ENCODE data around the gene NXPH2.

NXPH2 gene

DNA sequence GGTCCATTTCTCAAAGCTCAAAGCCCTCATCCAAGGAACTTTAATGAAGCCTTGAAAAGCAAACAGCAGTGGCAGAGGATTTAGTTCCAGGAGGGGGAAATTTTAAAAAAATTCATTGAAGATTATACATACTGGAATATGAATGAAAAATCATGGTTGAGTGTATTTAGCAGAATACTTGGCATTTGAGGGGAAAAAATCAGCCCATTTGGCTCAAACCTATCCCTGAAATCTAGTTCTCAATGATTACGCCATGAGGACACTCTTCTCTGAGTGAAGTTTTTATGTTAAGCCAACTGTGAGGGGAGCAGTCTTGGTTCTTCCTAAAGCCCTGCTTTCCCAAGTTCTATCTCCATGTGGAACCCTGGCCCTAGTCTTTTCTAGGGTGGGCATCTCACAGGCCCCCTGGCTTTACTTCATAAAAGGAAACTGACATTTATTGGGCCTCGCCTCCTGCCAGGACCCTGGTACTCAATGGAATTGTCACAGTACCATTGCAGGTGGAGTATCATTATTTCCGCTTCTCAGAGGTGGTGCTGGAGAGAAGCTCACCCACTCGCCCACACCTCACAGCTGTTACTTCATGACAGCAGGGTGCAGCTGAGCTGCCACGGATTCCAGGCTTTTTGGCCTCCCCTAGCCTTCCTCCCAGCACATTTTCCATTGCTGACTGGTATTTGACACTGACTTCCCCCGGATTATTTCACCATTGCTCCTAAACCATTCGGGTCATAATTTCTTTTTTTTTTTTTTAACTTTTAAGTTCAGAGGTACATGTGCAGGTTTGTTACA lies 56.8 kb downstream of the NXPH2 start:
- FAIRE-seq, result no peak

DNA sequence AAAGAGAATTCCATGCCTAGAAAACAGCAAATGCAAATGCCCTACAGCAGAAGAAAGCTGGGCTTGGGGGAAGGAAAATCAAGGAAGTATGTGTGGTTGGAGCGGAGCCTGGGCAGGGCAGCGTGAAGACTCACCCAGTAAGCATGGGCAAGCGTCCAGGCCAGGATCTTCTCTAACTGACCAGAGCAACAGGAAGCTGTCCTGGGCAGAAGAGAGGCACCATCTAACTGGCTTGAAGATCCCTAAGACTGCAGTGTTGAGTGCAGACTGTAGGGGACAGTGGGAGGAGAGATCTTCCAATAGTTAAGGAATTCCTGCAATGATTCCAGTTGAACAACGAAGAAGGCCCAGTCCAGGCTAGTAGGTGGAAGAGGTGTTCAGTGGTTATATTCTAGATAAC lies 57.9 kb downstream of the NXPH2 start:
- no peak for TF ChIP-seq TAF1 (IDR thresholded peaks at IDR 0.05; ENCODE audit: borderline replicate concordance, low read depth, low read length)
- TF ChIP-seq POLR2AphosphoS5 (IDR thresholded peaks at IDR 0.05; ENCODE audit: low read depth, low read length), result no peak
- no peak for TF ChIP-seq POLR2A (IDR thresholded peaks at IDR 0.05; ENCODE audit: low read depth, low read length)
- FAIRE-seq, result no peak
- DNase-seq (ENCODE audit: insufficient read length), result no peak

More for the DNA sequence above, 56.8 kb downstream of the NXPH2 start:
- TF ChIP-seq TAF1 (IDR thresholded peaks at IDR 0.05; ENCODE audit: borderline replicate concordance, low read depth, low read length) (no peak), POLR2AphosphoS5 (IDR thresholded peaks at IDR 0.05; ENCODE audit: low read depth, low read length) (no peak), POLR2A (IDR thresholded peaks at IDR 0.05; ENCODE audit: low read depth, low read length) (no peak)
- no peak for DNase-seq (ENCODE audit: insufficient read length)

DNA sequence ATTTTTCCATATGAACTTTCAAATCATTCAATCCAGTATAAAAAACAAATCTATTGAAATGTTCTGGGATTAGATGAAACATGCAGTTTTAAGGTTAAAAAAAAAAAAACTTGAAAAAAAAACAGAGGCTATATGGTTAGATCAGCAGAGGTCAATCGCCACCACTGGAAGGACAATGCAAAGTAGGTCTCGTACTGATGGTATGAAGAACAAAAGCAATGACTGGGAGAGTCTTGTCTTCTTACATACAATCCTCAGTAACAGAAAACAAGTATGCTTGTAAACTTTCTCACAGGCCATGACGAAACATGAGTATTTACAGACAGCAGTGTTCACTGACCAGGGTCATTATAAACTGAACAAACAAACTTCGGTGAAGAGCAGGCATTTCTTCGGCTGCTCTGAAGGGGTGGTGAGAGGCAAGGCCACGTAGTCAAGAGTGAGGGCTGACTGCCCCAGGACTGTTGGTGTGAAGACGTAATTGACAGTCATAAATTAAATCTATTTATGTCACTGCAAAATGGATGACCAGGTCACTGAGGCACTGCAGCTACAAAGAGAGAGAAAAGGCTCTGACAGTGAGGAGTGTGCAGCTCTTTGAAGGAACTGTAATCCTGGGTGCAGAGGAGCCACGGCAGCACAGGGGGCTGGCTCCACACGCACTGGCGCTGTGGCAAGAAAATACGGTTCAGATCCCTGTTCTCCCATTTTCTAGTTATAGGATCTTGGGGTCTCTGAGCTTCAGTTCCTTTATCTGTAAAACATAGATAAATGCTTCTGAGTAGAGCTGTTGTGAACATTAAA lies 60.0 kb downstream of the NXPH2 start:
- FAIRE-seq, result no peak
- TF ChIP-seq POLR2A (IDR thresholded peaks at IDR 0.05; ENCODE audit: low read depth, low read length) (no peak), TAF1 (IDR thresholded peaks at IDR 0.05; ENCODE audit: borderline replicate concordance, low read depth, low read length) (no peak), POLR2AphosphoS5 (IDR thresholded peaks at IDR 0.05; ENCODE audit: low read depth, low read length) (no peak)
- no peak for DNase-seq (ENCODE audit: insufficient read length)

DNA sequence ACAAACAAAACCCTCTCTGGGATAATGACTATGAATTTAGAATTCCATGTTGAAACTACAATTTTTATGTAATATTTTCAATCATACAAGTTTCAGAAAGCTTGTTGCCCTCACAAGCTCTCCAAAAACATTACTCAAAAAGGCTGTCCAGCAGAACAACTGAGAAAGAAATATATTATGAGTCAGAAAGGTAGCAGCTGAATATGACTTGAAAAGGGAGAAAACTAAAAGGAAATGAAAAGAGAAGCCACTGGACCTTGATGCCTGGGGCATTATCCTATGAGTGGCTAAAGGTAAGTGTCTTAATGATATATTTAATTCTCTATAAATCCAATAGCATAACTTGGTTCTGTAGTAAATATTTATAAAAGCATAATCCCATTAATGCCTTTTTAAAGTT lies 61.8 kb downstream of the NXPH2 start:
- TF ChIP-seq TAF1 (IDR thresholded peaks at IDR 0.05; ENCODE audit: borderline replicate concordance, low read depth, low read length), result no peak
- TF ChIP-seq POLR2A (IDR thresholded peaks at IDR 0.05; ENCODE audit: low read depth, low read length), result no peak
- no peak for TF ChIP-seq POLR2AphosphoS5 (IDR thresholded peaks at IDR 0.05; ENCODE audit: low read depth, low read length)
- no peak for FAIRE-seq
- DNase-seq (ENCODE audit: insufficient read length), result no peak

DNA sequence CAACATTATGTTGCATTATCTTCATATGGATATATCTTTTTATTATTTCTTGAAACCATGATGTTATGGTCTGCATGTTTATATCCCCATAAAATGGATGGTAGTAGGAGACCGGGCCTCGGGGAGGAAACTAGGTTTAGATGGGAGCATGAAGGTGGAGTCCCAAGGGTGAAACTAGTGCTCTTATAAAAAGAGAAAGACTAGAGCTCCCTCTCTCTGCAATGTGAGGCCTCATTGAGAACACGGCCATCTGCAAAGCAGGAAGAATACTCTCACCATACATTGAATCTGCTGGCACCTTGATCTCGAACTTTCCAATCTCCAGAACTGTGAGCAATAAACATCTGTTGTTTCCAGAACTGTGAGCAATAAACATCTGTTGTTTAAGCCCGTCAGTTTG lies 64.0 kb downstream of the NXPH2 start:
- peak; percentile 65 for FAIRE-seq
- TF ChIP-seq POLR2AphosphoS5 (IDR thresholded peaks at IDR 0.05; ENCODE audit: low read depth, low read length), result no peak
- no peak for TF ChIP-seq TAF1 (IDR thresholded peaks at IDR 0.05; ENCODE audit: borderline replicate concordance, low read depth, low read length)
- no peak for TF ChIP-seq POLR2A (IDR thresholded peaks at IDR 0.05; ENCODE audit: low read depth, low read length)
- no peak for DNase-seq (ENCODE audit: insufficient read length)

DNA sequence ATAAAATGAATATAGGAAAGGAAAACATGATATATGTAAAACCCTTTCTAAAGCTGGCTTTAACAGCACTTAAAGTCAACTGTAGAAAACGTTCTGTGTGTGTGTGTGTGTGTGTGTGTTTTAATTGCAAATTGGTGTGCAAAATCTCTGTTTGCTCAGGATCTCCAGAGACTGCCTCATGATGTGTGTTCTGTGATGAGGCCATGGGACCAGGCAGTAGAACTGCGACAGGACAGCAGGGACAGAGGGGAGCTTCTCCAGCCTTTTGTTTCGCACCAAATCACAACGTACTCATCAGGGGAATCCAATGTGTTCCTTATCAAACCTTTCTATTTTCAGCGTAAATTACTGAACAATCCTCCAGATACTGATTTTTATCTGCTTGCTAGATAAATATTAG lies 66.7 kb downstream of the NXPH2 start:
- no peak for TF ChIP-seq POLR2AphosphoS5 (IDR thresholded peaks at IDR 0.05; ENCODE audit: low read depth, low read length)
- no peak for TF ChIP-seq TAF1 (IDR thresholded peaks at IDR 0.05; ENCODE audit: borderline replicate concordance, low read depth, low read length)
- no peak for TF ChIP-seq POLR2A (IDR thresholded peaks at IDR 0.05; ENCODE audit: low read depth, low read length)
- no peak for DNase-seq (ENCODE audit: insufficient read length)
- FAIRE-seq, result no peak

DNA sequence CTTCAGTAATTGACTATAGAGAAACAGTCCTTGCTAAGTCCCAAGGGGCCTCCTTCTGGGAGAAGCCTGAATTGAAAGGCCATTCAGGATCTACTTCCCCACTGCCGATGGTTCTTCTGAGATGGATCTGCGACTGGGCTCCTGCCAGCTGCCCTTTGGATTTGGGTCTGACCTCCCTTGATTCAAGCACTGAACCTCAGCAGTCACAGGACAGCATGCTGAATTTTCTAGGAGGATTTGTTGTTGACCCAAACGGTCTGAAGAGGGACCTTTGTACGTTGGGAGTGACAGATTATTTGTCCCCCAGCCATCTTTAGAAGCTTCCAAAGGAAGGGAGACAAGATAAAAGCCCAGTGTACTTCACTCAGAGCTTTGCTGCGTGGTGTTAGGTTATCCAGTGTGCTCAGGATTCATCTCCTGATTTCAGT lies 67.1 kb downstream of the NXPH2 start:
- FAIRE-seq (no peak), DNase-seq (ENCODE audit: insufficient read length) (no peak)
- TF ChIP-seq POLR2A (IDR thresholded peaks at IDR 0.05; ENCODE audit: low read depth, low read length), result no peak
- no peak for TF ChIP-seq TAF1 (IDR thresholded peaks at IDR 0.05; ENCODE audit: borderline replicate concordance, low read depth, low read length)
- no peak for TF ChIP-seq POLR2AphosphoS5 (IDR thresholded peaks at IDR 0.05; ENCODE audit: low read depth, low read length)

DNA sequence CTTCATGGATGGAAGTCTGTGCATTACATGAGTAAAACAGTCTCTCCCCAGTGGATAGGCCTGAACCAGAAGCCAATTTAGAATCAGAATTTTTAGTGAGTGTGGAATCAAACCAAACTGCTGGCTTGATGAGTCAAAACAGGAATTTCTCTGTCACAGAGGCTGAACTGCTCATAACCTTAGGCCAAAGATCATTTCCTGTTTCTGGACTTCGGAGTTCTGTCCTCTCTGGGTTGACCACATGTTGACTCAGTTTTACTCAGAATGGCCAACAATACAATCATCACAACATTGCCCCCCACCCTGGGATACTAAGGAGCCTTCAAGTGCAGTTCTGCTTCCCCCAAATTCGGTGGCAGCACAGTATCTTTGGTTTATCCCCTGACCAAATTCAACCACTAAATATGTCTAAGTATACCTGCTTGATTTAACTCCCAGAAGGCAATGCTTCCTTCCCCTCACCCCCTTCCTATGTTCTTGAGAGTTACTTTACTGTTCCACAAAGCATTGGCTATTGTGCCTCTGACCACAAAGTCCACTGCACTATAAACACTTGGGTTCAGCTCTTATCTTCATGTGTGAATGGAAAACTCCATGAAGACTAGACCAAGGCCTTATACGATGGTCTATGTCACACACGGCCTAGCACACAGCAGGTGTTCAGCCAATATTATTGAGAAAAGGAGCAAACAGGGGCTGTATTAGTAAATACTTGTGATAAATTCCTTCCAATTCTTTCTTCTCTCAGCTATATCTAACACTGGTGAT lies 67.8 kb downstream of the NXPH2 start:
- DNase-seq (ENCODE audit: insufficient read length) (no peak), FAIRE-seq (peak; percentile 90)
- TF ChIP-seq POLR2A (IDR thresholded peaks at IDR 0.05; ENCODE audit: low read depth, low read length) (no peak), POLR2AphosphoS5 (IDR thresholded peaks at IDR 0.05; ENCODE audit: low read depth, low read length) (no peak), TAF1 (IDR thresholded peaks at IDR 0.05; ENCODE audit: borderline replicate concordance, low read depth, low read length) (no peak)

DNA sequence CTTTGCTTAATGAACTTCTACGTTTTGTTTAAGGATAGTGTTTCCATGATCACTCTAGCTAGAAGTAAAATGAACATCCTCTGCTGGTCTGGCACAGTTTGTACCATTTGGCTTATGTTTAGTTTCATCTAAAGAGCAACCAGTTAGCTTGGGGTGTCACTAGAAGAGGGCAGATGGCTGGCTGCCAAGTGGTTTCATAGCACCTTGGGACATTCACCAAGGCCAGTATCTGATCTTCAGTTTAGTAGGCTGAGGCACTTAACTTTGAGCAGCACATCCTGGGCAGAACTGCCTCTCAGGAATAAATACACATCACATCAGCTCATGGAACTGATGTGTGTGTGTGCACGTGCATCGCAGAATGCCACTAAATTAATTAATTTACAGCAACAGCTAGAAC lies 68.4 kb downstream of the NXPH2 start:
- TF ChIP-seq POLR2A (IDR thresholded peaks at IDR 0.05; ENCODE audit: low read depth, low read length) (no peak), TAF1 (IDR thresholded peaks at IDR 0.05; ENCODE audit: borderline replicate concordance, low read depth, low read length) (no peak), POLR2AphosphoS5 (IDR thresholded peaks at IDR 0.05; ENCODE audit: low read depth, low read length) (no peak)
- DNase-seq (ENCODE audit: insufficient read length), result no peak
- no peak for FAIRE-seq

DNA sequence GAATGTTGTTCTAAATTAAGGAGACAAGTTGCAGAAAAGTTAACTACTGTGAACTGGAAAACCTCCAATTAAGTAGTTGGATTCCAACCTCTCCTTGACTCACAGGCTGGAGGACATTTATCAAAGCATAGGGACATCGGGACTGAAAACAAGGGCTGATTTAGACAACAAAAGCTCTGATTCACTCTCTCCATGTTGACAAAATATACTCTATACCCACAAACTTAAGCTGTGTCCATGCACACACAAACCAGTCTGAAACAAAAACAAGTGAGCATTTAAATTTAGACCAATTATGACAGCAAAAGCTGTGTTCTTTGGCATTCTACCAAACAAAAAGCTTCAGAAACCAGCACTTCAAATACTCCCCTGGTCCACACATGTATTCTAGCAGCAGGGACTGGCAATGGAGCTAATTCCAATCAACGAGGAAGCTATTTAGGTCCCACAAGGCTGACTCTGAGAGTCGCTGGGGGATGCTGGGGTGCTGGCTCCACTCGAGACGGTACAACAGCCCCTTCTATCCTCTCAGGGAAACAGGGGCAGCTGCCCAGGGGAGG lies 71.4 kb downstream of the NXPH2 start:
- no peak for FAIRE-seq
- TF ChIP-seq TAF1 (IDR thresholded peaks at IDR 0.05; ENCODE audit: borderline replicate concordance, low read depth, low read length) (no peak), POLR2A (IDR thresholded peaks at IDR 0.05; ENCODE audit: low read depth, low read length) (no peak), POLR2AphosphoS5 (IDR thresholded peaks at IDR 0.05; ENCODE audit: low read depth, low read length) (no peak)
- no peak for DNase-seq (ENCODE audit: insufficient read length)
